HUES6 (cell line): ENCODE measurements around the gene HCFC1.

Source experiments
- H3K27ac ChIP-seq: 2 replicates; pipeline ENCODE4 v1.7.0; 2013; ENCODE audit warnings: low read depth, mild to moderate bottlenecking, low read length, inconsistent platforms
- H3K27me3 ChIP-seq: 2 replicates; pipeline ENCODE4 v1.6.1; 2013; ENCODE audit warnings: low read length; ENCODE audit not compliant: control insufficient read depth, insufficient read depth
- H3K36me3 ChIP-seq: 2 replicates; pipeline ENCODE4 v1.6.1; 2013; ENCODE audit warnings: low read length; ENCODE audit not compliant: control insufficient read depth, insufficient read depth
- H3K4me1 ChIP-seq: 2 replicates; pipeline ENCODE4 v1.6.1; 2013; ENCODE audit warnings: low read length; ENCODE audit not compliant: control insufficient read depth, insufficient read depth
- H3K4me3 ChIP-seq: 2 replicates; pipeline ENCODE4 v1.5.1; 2013; ENCODE audit warnings: low read depth, low read length
- H3K9ac ChIP-seq: one replicate; pipeline ENCODE4 v1.6.1; 2013; ENCODE audit warnings: mild to moderate bottlenecking, low read length
- H3K9me3 ChIP-seq: 2 replicates; pipeline ENCODE4 v1.6.1; 2013; ENCODE audit warnings: low read depth, low read length; ENCODE audit not compliant: control insufficient read depth, insufficient read depth

The HCFC1 gene

DNA sequence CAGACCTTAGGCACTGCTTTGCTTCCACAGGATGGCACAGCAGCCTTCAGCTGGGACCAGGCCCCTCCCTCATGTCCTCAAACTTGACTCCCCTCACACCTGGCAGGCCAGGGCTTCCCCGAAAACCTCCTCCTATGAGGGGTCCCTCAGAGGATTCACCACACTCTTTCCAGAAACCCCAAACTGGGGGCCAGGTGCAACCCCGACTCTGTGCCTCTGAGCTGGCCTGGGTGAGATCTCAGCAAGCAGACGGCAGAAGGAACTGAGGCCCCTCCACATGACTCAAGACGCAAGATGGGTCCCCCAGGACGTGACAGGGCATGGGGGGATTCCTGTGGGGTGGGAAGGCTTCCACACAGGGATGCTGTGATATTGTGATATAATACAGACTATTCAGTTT is 6.2 kb downstream of the HCFC1 start:
- Histone ChIP-seq H3K4me1 (peaks cover 36% of the 10 kb centered on the region), H3K9ac (no peak overlapping the region), H3K27me3 (no peaks in the 10 kb centered on the region), H3K27ac (no peak overlapping the region), H3K9me3 (no peaks in the 10 kb centered on the region), H3K36me3 (peaks cover 56% of the 10 kb centered on the region), H3K4me3 (no peak overlapping the region)

DNA sequence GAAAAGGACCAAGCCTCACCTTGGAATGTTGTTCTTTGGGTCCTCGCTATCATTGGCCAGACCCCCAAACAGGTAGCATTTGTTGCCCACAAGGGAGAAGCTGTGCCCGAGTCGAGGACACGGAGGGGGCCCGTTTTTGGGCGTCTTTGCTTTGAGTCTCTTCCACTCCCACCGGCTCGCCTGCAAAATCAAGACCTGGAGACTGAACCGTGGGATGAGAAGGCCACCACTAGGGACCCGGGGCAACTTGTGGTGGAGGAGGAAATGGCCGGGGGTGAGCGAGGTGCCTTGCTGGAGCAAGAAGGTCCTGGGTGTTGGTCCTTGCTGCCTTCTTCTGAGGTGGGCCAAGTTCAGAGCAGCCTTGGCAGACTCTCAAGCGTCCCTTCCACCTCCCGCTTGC is 7.5 kb downstream of the HCFC1 start:
- H3K36me3 ChIP-seq: peaks cover 69% of the 10 kb centered on the region
- H3K9me3 ChIP-seq: no peaks in the 10 kb centered on the region; the same call in 1 of the 2 replicates
- H3K9ac ChIP-seq: no peak overlapping the region
- peaks cover 31% of the 10 kb centered on the region for H3K4me1 ChIP-seq
- no peaks in the 10 kb centered on the region for H3K27me3 ChIP-seq
- no peak overlapping the region for H3K4me3 ChIP-seq
- H3K27ac ChIP-seq: no peak overlapping the region

DNA sequence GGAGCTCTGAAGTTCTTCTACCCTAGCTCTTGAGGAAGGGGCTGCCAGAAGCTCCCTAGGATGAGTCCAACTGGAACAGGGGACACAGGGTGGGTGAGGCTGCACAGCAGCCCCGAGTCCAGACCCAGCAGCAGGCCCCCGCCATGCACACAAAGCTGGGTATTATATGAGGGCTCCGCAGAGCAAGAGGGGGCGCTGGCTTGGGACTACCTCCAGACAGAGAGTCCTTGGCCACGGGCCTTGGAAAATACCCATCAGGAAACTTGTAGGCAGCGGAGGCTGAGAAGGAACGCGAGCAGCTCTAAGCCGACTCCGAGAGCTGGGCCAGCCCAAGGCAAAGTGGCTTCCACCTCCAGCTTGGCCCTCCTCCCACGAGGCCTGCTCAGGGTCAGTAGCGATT is 8.1 kb downstream of the HCFC1 start:
- Histone ChIP-seq H3K4me1 (peaks cover 25% of the 10 kb centered on the region), H3K27me3 (no peaks in the 10 kb centered on the region), H3K9me3 (no peaks in the 10 kb centered on the region; the same call in 1 of the 2 replicates), H3K36me3 (peaks cover 73% of the 10 kb centered on the region), H3K4me3 (no peak overlapping the region), H3K9ac (no peak overlapping the region), H3K27ac (no peak overlapping the region)

DNA sequence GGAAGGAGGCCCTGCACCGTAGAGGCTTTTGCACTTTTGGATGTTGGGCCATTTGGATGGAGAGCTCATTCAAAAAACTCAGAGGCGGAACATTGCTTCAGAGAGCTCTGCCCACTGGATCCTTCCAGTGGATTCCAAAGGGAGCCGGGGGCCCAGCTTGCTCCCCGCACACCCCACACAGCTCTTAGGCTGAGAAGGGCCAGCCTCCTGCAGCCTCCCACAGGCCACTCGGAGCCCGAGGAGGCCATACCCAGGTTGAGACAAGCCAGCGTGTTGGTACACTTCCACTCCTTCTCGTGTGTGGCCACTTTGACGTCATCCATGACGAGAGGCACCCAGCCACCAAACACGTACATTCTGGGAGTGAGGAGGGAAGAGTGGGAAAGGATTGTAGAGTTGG is 10.3 kb downstream of the HCFC1 start:
- no peaks in the 10 kb centered on the region; the same call in 1 of the 2 replicates for H3K9me3 ChIP-seq
- H3K4me1 ChIP-seq: peaks cover 3% of the 10 kb centered on the region; the same call in 1 of the 2 replicates
- H3K27ac ChIP-seq: no peak overlapping the region
- H3K27me3 ChIP-seq: no peaks in the 10 kb centered on the region
- no peak overlapping the region for H3K9ac ChIP-seq
- H3K36me3 ChIP-seq: peaks cover 83% of the 10 kb centered on the region
- H3K4me3 ChIP-seq: no peak overlapping the region

DNA sequence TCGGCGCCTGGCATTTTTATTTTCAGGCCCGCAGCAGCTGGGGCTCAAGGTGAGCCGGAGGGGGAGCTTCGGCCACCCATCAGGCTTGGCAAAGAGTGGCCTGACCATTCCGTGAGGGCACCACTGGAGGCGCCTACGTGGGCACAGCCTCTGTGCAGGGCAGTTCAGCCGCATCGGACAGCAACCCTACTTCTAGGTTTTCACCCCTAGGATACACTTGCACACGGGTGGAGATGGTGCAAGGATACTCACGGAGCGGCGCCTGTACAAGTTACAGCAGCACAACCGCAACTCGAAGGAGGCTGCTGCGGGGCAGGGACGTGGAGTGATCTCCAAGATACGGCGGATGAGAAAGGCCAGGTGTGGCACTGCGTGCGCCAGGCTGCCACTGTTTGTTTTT is 10.8 kb downstream of the HCFC1 start:
- H3K9ac ChIP-seq: no peak overlapping the region
- no peak overlapping the region for H3K4me3 ChIP-seq
- H3K4me1 ChIP-seq: no peaks in the 10 kb centered on the region
- H3K9me3 ChIP-seq: no peaks in the 10 kb centered on the region; the same call in 1 of the 2 replicates
- peaks cover 88% of the 10 kb centered on the region for H3K36me3 ChIP-seq
- no peaks in the 10 kb centered on the region for H3K27me3 ChIP-seq
- no peak overlapping the region for H3K27ac ChIP-seq

DNA sequence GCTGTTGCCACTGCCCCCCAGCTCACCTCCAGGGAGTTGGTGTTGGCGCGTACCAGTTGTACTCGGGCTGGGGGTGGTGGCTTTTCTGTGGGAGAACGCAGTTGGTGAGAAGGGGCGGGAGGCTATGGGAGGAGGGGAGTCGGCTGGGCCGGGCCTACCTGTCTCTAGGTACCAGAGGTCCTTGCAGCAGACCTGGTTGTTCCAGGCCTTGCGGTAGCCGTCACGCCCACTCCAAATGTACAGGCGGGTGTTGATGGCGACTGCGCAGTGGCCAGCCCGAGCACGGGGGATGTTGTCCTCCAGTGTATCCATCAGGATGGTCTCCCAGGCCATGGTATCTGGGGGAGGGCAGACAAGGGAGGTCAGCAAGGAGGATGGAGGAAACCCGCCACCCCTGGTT is 11.5 kb downstream of the HCFC1 start:
- no peak overlapping the region for H3K27ac ChIP-seq
- H3K9me3 ChIP-seq: no peaks in the 10 kb centered on the region; the same call in 1 of the 2 replicates
- no peak overlapping the region for H3K9ac ChIP-seq
- H3K4me1 ChIP-seq: no peaks in the 10 kb centered on the region
- no peaks in the 10 kb centered on the region for H3K27me3 ChIP-seq
- peaks cover 95% of the 10 kb centered on the region for H3K36me3 ChIP-seq
- H3K4me3 ChIP-seq: no peak overlapping the region

DNA sequence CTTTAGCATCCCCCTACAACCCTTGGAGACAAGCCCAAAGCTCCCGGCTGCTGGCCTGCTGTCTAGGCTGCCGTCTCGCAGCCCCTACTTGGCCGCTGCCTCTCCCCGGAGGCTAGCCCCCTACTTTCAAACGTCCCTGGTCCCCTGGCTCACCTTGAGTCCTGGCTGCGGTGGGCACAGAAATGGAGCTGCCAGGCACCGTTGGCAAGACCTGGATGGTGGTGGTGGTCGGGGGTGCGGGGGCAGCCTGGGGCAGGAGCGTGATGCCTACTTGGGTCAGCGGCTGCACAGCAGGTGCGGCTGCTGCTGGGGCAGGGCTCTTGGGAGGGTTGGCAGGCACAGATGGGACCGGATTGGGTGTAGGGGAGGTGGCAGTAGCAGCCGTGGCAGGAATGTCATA is 12.0 kb downstream of the HCFC1 start:
- Histone ChIP-seq H3K9me3 (no peaks in the 10 kb centered on the region; the same call in 1 of the 2 replicates), H3K4me3 (no peak overlapping the region), H3K27me3 (no peaks in the 10 kb centered on the region), H3K4me1 (no peaks in the 10 kb centered on the region), H3K27ac (no peak overlapping the region), H3K36me3 (peaks cover 99% of the 10 kb centered on the region), H3K9ac (no peak overlapping the region)

DNA sequence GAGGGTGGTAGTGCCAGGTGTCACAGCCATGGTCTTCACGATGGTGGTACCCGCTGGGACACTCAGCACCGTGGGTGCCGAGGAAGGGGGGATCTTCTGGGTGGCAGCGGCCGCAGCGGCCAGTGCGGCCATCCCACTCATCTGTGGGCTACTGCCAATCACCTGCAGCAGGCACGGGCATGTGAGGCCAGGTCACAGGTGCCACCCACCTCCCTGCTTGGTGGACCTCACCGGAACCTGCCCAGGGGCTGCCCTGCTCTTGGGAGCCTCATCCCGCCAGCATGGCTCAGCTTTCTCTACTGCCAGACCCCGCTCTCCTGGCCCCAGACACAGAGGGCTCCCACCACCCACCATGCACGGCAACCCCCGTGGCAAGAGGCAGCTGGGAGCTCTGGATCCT is 13.0 kb downstream of the HCFC1 start:
- Histone ChIP-seq H3K27ac (no peak overlapping the region), H3K27me3 (no peaks in the 10 kb centered on the region), H3K9me3 (no peaks in the 10 kb centered on the region; the same call in 1 of the 2 replicates), H3K4me1 (peaks cover under 1% of the 10 kb centered on the region; the same call in 1 of the 2 replicates), H3K4me3 (no peak overlapping the region), H3K36me3 (peaks cover 100% of the 10 kb centered on the region), H3K9ac (no peak overlapping the region)

DNA sequence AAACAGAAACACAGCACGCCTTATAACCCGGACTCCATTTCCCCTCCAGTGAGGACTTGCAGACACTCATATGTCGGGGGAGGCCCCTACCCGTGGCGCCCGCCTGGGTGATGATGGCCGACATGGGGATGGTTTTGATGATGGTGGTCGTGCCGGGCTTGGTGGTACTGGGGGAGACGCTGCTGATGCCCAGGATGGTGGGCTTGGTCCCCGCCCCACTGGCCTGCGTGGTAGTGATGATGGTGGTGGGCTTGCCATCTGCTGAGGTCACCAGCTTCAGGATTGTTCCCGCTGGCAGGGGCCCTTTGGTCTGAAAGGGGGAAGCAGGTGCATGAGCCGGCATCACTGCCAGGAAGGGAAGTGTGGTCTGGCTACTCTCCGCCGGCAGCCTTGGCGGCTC is 14.4 kb downstream of the HCFC1 start:
- Histone ChIP-seq H3K4me1 (peaks cover 7% of the 10 kb centered on the region; the same call in 1 of the 2 replicates), H3K27ac (no peak overlapping the region), H3K9ac (no peak overlapping the region), H3K27me3 (no peaks in the 10 kb centered on the region), H3K9me3 (no peaks in the 10 kb centered on the region; the same call in 1 of the 2 replicates), H3K36me3 (peaks cover 99% of the 10 kb centered on the region), H3K4me3 (no peak overlapping the region)

DNA sequence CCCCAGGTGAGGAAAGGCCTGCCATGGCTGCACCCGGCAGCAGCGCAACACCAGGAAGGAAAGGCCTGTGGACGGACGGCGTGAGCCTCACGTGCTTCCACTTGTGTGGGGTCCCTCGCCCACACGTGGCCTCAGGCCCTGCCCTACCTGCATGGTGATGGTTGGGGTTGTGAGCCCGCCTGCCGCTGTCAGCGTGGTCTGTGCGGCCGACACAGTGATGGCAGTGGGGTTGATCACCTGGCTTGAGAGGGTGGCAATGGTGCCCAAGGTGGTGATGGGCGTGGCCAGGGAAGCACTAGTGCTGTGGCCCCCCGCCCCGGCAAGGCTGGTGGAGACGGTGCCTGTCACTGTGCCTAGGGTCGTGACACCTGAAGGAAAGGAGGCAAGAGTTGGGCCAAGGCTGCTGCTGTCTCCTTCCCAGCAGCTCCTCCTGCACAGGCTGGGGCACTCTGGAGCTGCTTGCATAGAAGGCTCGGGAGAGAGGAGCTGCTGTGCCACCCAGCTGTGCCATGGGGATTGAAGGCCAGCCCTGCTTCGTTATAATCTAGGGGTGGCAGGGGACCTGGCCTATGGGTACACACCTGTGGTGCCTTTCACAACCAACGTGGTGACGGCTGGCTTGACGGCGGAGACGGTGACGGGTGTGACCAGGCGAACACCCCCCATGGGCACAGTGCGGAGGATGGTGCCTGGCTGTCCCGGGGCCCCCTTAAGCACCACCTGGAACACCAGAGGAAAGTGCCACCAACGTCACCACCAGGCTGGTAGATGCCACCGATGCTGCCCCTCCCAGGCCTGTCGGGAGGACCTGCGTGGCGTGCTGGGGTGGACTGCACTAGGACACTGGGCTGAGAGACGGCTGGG is 15.3 kb downstream of the HCFC1 start:
- Histone ChIP-seq H3K36me3 (peaks cover 99% of the 10 kb centered on the region), H3K27me3 (no peaks in the 10 kb centered on the region)

DNA sequence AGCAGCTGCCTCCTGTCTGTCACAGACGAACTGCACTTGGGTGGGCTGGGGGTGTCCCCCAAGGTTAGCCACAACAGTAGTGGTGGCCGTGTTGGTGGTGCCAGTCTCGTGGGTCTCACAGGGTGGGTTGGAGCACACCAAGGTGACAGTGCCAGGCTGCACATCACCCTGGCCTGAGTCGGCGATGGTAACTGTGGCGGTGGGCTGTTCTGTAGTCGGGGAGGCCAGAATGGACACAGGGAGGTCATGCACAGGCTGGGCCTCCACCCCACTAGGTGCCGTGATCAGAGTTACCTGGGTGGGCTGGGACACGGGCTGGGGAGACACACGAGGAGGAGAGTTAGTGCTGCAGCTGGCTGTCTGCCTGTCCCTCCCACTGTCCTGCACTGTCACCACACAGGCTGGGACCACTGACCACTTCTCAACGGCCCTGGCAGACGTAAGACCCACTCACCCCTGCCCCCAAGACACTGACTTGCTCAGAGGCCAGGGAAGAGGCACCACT is 16.3 kb downstream of the HCFC1 start:
- Histone ChIP-seq H3K27me3 (no peaks in the 10 kb centered on the region), H3K27ac (no peak overlapping the region), H3K9me3 (no peaks in the 10 kb centered on the region; the same call in 1 of the 2 replicates), H3K4me3 (no peak overlapping the region), H3K9ac (no peak overlapping the region), H3K36me3 (peaks cover 99% of the 10 kb centered on the region), H3K4me1 (peaks cover 7% of the 10 kb centered on the region; the same call in 1 of the 2 replicates)

More for the DNA sequence above, 15.3 kb downstream of the HCFC1 start:
- H3K4me3 ChIP-seq: no peak overlapping the region
- no peak overlapping the region for H3K9ac ChIP-seq
- no peaks in the 10 kb centered on the region; the same call in 1 of the 2 replicates for H3K9me3 ChIP-seq
- H3K27ac ChIP-seq: no peak overlapping the region
- peaks cover 7% of the 10 kb centered on the region; the same call in 1 of the 2 replicates for H3K4me1 ChIP-seq
